COLO829 (cell line): Measurements from ENCODE around the gene NPM1.
"Not testable (repeated sequence)": the region's sequence is repeated elsewhere in the genome, so short reads cannot be mapped to it uniquely, and the experiment has no call there.

Source experiments
- DNase-seq: peaks from one replicate; pipeline ENCODE4 v3.0.0; 2012; ENCODE audit warnings: low spot score

The NPM1 gene

DNA sequence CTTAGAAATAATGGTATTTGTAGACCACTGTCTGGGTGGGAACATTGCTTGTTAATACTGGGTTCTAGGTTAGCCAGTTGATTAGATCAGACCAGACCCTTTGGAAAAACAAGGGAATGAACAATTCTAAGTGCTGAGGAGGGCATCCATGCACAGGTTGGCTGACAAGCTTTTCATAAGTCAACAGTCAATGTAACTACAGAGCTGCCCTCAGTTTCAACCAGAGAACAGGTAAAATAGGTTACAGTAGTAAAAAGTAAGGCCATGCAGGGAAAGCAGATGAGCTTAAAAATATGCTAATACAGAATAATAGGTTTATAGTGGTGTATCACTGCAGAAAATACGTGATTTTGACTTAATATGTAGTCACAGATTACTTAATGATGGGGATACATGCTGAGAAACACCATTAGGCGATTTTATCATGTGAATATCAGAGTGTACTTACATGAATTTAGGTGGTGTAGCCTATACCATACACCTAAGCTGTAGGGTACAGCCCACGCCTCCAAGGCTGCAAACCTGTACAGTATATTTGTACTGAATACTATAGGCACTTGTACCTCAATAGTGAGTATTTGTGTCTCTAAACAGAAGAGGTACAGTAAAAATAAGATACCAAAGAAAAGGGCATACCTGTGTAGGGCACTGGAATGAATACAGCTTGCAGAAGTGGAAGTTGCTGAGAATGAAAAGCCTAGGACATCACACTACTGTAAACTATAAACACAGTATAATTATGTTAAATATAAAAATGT, 25.7 kb downstream of the NPM1 start:
- DNase-seq: no peak

DNA sequence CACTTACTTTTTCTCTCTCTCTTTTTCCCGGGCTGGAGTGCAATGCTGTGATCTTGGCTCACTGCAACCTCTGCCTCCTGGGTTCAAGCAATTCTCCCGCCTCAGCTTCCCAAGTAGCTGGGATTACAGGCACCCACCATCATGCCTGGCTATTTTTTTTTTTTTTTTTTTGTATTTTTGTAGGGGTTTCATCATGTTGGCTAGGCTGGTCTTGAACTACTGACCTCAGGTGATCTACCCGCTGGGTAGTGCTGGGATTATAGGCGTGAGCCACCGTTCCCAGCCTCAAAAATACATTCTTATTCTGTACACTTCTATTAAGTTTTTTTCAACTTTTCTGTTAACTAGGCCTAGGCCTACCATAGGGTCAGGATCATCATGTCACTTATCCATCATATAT, 26.3 kb downstream of the NPM1 start:
- not testable (repeated sequence) for DNase-seq

DNA sequence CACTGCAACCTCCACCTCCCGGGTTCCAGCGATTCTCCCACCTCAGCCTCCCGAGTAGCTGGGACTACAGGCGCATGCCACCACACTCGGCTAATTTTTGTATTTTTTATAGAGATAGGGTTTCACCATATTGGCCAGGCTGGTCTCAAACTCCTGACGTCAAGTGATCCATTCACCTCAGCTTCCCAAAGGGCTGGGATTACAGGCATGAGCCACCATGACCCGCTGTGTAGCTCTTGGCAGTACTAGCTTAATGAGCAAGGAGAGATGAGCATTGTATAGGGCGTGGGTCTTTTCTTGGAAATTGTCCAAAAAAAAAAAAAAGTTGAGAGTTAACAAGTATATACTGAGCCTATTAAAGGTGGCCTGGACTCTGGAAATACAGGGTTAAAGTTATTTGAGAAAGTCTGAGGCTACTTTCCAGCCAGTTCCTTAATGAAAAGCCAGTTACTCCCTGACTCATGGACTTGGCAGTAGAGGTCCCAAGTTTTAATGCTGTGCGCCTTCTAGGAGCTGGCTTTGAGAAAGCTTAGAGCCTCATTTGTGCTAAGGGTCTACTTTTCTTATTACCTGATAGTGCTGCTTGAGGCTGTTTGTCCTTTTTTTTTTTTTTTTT, 27.6 kb downstream of the NPM1 start:
- peak; percentile 2 for DNase-seq

DNA sequence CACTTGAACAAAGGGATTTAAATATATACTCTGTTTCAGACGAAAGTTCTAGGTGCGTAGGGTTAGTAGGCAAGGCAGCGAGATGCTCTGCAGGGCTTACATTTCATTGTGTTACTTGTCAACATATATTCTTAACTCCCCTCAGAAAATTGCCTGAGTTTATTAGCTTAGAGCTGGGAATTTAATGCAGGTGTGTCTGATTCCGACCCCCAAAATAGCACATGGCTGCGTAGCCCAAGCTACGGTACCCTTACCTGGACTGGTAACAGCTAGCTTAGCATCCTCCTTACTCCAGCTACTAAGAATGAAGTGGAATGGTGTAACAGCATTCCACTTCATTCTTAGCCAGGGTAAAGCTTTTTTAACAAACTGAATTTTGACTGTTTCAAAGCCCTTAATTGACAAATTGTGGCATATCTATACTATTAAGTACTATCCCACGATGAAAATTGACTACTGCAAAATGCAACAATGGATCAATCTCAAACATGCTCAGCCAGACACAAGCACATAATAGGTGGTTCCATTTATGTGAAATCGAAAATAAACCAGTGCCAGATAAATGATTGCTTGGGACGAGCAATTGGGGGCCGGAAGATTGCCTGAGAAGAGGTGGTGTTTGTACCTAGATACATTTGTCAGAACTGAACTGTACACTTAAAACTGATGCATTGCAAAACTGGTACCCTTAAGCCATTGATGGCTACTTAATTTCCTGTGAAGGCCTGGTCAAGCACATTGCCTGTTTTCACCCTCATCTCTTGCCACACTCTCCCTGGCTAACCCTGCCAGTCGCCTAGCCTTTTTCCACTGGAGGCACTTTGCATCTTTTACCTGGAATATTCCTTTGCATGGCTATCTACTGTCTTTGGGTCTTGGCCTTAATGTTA, 28.8 kb downstream of the NPM1 start:
- no peak for DNase-seq

DNA sequence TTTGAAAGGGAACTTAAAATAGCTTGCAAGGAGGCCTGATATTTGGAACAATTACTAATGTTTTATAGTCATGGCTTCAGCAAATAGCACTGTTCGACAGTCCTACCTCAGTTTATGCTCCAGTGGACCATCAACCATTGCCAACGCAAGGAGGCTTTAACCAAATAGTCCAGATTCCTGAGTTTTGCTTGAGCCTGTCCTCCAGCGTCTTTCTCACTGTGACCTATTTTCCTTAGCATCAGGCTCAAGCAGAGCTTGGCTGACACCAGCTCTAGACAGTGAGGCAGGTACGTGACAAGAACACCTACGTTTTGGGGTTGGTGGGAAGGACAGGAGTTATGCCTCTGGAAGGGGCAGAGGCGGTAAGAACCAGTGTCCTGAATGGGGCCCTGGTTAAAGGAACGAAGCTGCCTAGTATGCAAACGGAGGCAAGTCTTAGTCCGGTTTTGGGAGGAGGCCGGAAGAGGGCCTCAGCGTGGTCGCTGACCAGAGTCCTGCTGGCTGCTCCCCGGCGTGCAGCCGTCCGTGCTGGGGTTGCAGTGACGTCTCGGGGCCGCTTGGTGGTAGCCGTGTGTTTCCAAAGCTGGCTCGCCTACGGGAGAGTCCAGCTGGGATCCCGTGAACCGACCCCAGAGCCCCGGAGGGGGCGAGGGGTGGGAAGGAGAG, 30.8 kb downstream of the NPM1 start:
- DNase-seq: peak; percentile 69

DNA sequence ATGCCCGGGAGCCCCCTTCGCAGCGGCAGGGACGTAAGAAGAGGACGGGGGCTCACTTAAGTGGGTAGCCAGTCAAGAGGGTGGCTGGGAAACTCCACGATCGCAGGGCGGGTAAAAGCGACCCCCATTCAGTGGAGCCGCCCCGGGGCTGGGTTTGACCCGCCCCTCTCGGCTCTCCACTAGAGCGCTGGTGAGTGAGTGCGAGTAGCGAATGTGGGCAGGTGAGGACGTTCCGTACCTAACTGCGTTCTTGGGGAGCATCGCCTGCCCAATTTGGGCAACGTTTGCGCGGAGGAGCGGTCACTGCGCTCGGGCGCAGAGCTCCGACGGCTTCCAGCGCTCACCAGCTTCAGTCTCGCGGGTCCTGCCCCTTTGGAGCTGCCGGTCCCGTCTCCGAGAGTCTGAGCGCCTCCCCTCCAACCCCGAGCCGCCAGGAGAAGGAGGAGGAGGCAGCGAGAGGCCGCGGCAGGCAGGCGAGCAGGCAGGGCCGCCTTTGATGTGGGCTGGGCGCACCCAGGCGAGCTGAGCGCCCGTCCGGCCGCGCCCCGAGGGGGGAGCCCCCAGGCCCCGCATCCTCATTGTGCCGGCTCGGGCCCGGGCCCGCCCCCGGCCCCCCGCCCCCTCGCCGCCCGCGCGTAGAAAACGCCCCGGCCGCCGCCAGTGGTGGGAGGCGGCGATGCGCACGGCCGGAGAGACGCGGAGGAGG, 31.5 kb downstream of the NPM1 start, which contains the start of gene FGF18:
Gene FGF18, plus strand, starts transcription at position 666 of the 706 bp plus-strand sequence. CDS start 553 bp downstream, outside the sequence.
- no peak for DNase-seq

DNA sequence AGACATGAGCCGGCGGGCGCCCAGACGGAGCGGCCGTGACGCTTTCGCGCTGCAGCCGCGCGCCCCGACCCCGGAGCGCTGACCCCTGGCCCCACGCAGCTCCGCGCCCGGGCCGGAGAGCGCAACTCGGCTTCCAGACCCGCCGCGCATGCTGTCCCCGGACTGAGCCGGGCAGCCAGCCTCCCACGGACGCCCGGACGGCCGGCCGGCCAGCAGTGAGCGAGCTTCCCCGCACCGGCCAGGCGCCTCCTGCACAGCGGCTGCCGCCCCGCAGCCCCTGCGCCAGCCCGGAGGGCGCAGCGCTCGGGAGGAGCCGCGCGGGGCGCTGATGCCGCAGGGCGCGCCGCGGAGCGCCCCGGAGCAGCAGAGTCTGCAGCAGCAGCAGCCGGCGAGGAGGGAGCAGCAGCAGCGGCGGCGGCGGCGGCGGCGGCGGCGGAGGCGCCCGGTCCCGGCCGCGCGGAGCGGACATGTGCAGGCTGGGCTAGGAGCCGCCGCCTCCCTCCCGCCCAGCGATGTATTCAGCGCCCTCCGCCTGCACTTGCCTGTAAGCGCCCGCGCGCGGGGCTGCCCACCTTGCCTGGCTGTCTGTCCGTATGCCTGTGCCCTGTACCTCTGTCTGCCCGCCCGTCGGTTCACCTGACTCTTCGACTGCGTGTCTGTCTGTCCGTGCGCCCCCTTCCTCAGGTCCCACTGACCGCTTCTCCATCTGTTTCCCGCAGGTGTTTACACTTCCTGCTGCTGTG, 32.2 kb downstream of the NPM1 start:
- no peak for DNase-seq

DNA sequence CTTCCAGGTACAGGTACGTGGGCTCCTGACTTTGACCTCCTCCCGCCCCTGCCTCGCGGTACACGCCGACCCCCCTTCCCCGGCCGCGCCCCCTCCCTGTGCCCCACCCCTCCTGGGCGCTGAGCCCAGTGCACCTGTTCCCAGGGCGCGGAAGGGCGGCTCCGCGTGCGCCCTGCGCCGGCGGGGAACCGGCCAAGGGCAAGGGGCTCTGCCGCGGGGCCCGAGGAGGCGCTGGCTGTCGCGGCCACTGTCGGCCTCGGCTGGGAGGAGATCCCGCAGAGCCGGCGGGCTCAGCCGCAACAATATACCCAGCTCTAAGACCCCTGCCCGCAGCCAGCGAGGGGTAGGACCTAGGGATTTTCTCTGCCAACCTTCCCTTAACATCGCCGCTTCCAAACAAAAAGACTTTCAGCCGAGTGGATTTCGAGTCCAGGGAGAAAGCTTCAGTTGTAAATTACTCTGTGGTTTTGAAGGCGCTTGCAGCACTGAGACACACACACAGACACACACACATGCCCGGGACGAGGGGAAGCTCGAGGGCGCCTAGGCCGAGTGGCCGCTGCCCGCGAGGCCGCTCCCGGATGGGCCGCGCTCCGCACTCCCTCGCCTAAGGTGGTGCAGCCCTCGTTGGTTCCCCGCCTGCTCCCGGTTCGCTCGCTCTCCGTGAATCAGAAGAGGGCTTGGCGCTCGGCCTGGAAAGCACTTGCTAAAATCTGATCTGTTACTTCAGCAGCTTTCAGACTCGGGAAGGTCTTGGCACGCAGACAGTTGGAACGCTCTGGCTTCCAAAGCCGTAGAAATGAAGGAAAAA, 33.0 kb downstream of the NPM1 start:
- no peak for DNase-seq

DNA sequence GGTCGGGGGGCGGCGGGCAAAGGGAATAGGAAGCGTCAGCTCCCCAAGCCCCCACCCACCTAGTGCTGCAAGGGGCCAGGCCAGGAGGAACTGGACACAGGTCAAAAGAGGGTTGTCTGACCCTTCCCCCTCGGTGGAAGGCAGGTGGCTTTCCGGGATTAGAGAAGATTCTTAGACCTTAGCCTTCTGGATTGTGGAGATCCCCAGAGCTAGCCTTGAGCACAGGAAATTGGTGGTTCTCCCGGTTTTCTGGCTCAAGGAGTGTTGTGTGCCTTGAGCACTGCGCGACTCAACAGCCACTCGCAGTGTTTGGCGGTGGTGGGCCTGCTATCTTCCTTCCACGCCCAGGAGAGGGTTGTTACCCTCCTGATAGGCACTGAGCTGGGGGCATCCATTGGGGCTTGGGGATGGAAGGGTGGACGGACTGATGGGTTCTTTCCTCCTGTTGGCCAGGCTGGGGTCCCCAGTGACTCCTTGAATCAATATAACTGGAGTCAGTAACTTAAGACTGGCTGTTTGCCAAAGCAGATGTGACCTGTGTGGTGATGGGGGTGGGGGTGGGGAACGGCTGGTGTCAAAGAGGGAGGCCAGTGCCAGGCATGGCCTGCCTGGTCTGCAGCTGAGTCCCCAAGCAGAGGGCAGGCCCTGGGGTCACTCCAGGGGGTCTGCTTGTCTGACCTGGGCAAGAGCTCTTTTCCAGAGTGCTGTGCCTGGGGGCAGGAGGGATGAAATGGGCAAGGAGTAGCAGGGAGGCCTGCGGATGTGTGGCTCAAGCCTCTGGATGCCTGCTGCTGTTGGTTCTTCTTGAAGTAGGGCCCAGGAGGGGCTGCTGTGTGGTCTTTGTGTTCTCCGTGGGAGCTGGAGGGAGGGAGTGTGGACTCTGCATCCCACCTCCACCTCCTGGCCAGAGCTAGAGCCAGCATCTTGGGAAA, 33.9 kb downstream of the NPM1 start:
- no peak for DNase-seq

DNA sequence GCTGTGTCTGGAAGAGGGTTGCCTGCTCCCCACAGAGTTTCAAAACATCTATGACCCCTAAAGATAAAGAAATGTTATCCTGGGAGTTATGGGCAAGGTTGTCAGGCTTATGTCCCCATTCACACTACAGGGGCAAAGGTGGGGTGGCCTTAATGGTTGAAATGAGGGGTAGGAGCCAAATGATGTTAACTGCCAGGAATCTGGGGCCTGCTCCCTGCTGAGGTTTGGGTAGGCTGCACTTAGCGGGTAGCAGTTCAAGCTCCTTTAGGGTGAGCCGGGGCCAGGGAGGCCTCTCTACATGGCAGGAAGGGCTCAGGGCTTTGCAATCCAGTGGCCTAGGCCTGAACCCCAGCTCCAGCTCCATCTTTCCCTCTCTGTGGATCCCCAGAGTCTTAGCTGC, 34.8 kb downstream of the NPM1 start:
- no peak for DNase-seq

DNA sequence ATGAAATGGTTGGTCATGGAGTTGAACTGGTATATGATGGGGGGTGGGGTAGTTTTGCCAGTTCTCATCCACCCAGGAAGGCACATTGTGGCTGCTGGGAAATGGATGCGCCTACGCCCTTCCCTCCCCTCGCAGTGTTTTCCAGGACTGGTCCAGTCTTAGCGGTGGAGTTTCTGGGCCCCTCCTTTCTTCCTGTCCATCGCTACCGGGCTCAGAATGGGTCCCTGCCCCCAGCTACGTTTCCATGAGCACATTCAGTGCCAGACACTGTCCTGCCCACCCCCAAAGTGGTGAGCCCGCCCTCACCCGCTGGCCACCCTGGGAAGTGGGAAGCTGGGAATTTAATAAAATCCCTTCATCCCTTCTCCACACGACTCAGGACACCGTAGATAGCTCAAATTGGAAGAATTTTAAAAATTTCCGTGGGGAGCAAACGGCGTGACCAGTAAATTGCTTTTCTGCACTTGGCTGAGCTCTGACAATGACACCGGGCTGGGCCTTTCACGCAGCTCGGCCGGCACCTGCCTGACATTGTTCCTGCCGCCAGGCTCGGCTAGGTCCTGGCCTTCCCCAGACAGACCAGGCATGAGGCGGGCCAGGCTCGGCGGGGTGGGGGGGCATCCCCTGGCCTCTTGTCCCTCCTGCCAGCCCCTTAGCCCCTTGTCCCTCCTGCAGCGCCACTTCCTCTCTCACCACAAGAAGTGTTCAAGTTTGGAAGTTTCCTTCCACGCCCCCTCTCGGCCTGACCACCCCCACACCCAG, 35.4 kb downstream of the NPM1 start:
- DNase-seq: no peak

DNA sequence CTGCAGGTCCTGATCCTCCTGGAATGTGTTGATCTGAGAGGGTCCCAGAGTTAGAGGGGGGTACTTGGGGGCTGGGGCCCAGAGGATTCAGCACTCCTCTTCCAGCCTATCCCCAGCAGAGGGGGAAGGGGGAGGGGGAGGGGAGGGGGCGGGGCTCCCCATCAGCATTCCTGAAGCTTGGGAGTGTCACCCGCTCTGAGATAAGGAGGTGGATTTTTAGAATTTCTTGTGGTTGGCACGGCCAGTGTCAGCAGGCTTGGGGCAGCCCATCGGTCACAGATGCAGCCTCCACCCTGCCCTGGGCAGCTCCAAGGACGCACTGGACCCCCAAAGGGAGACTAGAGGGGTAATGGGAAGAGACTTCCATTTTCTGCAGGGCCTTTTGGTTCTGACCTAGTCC, 37.1 kb downstream of the NPM1 start:
- DNase-seq: no peak

DNA sequence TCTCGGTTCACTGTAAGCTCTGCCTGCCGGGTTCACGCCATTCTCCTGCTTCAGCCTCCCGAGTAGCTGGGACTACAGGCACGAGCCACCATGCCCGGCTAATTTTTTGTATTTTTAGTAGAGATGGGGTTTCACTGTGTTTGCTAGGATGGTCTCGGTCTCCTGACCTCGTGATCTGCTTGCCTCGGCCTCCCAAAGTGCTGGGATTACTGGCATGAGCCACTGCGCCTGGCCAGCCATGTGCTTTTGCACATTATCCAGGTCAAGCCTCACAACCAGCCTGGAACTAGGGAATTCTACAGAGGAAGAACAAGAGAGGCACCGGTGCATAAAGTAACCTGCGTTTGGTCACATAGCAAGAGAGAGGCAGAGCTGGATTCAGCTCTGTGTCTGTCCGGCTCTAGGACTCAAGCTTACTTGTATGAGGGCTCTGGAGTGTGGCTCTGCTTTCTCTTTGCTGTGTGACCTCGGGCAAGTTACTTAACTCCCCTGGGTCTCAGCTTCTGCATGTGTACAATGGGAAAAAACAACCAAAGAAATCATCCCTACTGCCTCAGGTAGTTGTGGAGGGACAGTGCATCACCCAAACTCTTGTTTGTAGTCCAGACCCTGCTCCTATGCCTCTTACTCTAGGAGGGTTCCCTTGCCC, 38.1 kb downstream of the NPM1 start:
- no peak for DNase-seq

DNA sequence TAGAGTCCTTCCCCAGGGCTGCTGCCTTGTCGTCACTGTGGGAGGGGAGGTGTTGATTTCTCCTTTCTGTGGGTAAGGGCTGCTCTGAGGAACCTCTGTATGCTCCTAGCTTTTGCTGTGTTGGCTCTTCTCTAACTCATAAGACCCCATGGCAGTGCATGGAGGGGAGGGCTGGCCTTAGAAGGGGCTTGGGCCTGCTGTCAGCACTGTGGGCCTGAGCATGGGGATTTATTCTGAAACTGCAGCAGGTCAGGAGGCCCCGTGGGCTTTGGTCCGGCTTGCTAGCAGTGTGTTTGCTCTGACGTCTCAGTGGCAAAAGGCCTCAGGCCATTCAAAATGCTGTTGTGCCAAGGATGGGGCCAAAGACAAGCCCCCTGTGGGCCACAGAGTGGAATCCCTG, 38.6 kb downstream of the NPM1 start:
- no peak for DNase-seq

DNA sequence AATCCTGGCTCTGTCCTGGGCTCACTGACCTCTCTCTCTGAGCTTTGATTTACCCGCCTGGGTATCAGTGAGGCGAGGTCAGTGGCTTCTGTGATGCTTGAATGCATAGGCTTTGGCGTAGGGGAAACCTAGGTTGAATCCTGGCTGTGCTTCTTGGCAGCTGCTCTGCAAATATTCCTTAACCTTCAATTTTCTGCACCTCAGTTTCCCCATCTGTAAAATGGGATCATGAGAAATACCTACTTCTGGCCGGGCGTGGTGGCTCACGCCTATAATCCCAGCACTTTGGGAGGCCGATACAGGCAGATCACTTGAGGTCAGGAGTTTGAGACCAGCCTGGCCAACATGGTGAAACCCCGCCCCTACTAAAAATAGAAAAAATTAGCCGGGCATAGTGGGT, 39.0 kb downstream of the NPM1 start:
- DNase-seq: no peak

DNA sequence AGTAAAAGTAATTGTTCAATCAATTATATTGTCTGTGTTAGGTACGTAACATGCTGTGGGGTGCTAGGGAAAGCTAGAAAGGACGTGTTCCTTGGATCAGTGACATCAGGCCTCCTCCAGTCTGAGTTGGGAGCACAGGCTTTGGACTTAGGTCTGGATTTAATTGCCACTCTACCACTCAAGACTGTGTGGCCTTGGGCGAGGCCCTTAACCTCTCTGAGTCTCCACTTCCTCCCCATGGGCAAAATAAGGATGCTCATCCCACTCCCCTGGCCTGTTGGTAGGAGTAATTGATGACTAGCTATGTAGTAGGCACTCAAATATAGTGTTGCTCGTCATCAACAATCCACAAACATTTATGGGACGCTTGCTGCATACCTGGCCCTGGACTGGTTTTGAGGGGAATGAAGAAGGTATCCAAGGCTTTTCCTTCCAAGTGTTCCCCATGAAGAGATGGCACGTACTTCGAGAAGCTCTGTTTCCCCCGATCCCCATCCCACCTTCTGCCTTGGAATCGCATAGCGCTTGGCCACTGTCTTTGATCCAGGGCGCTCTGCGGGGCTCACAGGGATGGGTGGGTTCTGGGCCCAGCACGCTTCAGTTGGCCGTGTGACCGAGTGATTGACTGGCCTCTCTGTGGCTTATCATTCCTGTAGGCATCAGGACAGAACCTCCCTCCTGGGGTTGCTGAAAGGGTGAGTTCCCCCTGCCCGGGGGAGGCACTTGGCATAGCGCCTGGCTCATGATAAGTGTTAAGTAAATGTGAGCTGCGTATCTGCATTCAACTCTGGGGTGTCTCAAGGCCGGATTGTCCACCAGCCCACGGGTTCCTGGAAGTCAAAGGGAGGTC, 39.9 kb downstream of the NPM1 start:
- no peak for DNase-seq
